Adrenal gland (tissue), 12 donors: Measurements from ENCODE around the gene SLC38A11. TPM values are rescaled to one million over a fixed set of nuclear protein-coding genes. Genes with fewer than 3 reads are reported as not detected.
"Not testable (repeated sequence)": the region's sequence is repeated elsewhere in the genome, so short reads cannot be mapped to it uniquely, and the experiment has no call there.

ENCODE experiments used
- DNase-seq, 7 donors: peaks; one replicate each; pipeline ENCODE4 v3.0.0-alpha.2; 2019 to 2020
- H3K27ac ChIP-seq, 5 donors: fragments of 200-600 bp; sonication (generic) in 4 of 5; 1 replicate in 3 of 5; 2 replicates in 2 of 5; pipeline versions ENCODE4 v1.5.1 to v1.8.0; 2016 to 2020; ENCODE audit warnings: mild to moderate bottlenecking in 1 of 5
- H3K27me3 ChIP-seq: fragments of 200-600 bp; 2 replicates; pipeline ENCODE4 v1.8.0; 2021
- H3K36me3 ChIP-seq, 2 donors: fragments of 200-600 bp; replicated peaks in 1 of 2; 1 replicate in 1 of 2; 2 replicates in 1 of 2; pipeline versions ENCODE4 v1.5.1 to v1.8.0; 2018 to 2022
- H3K4me1 ChIP-seq, 2 donors: fragments of 200-600 bp; replicated peaks in 1 of 2; 1 replicate in 1 of 2; 2 replicates in 1 of 2; pipeline versions ENCODE4 v1.5.1 to v1.8.0; 2018 to 2021
- H3K4me3 ChIP-seq, 4 donors: fragments of 200-600 bp; sonication (generic) in 3 of 4; one replicate each; pipeline ENCODE4 v1.5.1; 2016 to 2018
- H3K9me3 ChIP-seq, 3 donors: fragments of 200-600 bp; sonication (generic) in 1 of 3; replicated peaks in 1 of 3; 1 replicate in 2 of 3; 2 replicates in 1 of 3; pipeline versions ENCODE4 v1.5.1 to v1.8.0; 2016 to 2021
- POLR2A ChIP-seq, 2 donors: fragments of 450-650 bp; IDR thresholded peaks; one replicate each; pipeline ENCODE4 v1.6.1; 2017; ENCODE audit warnings: antibody characterized with exemption in 2 of 2, mild to moderate bottlenecking in 2 of 2, moderate library complexity in 1 of 2
- WGBS, 4 donors: extraction: QIAGEN DNeasy Blood & Tissue Kit in 2 of 4; methylation state at CpG; one replicate each; pipeline versions ENCODE4 v1.1.5 to v1.1.7; 2013 to 2017; 5-methylcytosine and 5-hydroxymethylcytosine counted together
- intact Hi-C, 2 donors: fragments of 100-400 bp; cut with DNase I; formaldehyde crosslinking; loops; one replicate each; pipeline versions ENCODE4 v1.14.1 to v1.15.0; 2022 to 2023
- polyA plus RNA-seq, 3 donors: library from polyadenylated mRNA; stranded (reverse); fragments of 200-250 nt in 2 of 3; fragments of 350-450 nt in 1 of 3; fragmentation: Illumina TruSeq in 1 of 3; extraction: RNeasy Lipid Tissue Mini Kit (QIAGEN cat#74804) in 1 of 3; gene quantifications; one replicate each; pipeline ENCODE4 v1.2.3, GENCODE V29; 2013 to 2014
- total RNA-seq, 9 donors: library from RNA; depleted of rRNA in 4 of 9; stranded (reverse); fragments of >200 nt in 4 of 9; fragments of 120-200 nt in 1 of 9; fragmentation: NEBNext Ultra II Directional in 1 of 9; extraction: Animal tissue kit (Norgen Biotek cat#: 25700) in 1 of 9; gene quantifications; one replicate each; pipeline versions ENCODE4 v1.1.0 to v1.2.4, GENCODE V29; 2013 to 2023
- TF ChIP-seq, protein P1 (sequence below), 6 experiments: fragments of 450-650 bp in 4 of 6; fragments of 200-600 bp in 2 of 6; sonication (generic) in 1 of 6; IDR thresholded peaks; 1 replicate in 5 of 6; 2 replicates in 1 of 6; pipeline versions ENCODE4 v1.5.1 to v1.8.0; 2016 to 2021; ENCODE audit warnings: antibody characterized with exemption in 6 of 6, mild to moderate bottlenecking in 2 of 6, moderate library complexity in 1 of 6
- donor health status: healthy with polysubstance abuse.
- donor health status: Bipolar disorder and iron deficiency.
- donor health status: DM: yes; HTN: yes; CAD: no.
- donor health status: DM: no; HTN: no; CAD: no.
- donor health status: DM: no; HTN: no; CAD: no.
- donor health status: DM: yes; HTN: yes; CAD: no.

The SLC38A11 gene
- total and polyA plus RNA-seq, 12 donors: 0.39 to 36.9 (median 2.0) TPM; not detected in 2

DNA sequence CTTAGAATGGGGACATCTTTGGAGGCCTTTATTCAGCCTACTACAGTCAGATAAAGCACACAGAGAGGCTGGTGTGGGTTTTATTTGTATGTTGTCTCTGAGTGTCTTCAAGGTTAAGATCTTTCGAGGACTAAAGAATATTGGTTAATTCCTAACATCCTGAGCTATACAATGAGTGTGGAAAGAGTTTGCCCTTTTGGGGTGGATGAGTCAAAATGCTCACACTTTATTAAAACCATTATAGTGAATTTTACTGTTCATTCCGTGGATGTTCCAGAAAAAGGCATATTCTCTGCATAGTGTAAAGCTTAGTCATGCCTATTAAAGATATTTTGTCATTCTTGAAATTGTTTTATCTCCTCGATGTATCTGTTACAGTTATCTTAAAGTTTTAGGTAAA, 29.1 kb upstream of the SLC38A11 start:
- 89 to 94% (median 91%) methylated on average over 3 of the region's 3 CpGs for WGBS, 4 donors
- TF ChIP-seq, protein P1, sequence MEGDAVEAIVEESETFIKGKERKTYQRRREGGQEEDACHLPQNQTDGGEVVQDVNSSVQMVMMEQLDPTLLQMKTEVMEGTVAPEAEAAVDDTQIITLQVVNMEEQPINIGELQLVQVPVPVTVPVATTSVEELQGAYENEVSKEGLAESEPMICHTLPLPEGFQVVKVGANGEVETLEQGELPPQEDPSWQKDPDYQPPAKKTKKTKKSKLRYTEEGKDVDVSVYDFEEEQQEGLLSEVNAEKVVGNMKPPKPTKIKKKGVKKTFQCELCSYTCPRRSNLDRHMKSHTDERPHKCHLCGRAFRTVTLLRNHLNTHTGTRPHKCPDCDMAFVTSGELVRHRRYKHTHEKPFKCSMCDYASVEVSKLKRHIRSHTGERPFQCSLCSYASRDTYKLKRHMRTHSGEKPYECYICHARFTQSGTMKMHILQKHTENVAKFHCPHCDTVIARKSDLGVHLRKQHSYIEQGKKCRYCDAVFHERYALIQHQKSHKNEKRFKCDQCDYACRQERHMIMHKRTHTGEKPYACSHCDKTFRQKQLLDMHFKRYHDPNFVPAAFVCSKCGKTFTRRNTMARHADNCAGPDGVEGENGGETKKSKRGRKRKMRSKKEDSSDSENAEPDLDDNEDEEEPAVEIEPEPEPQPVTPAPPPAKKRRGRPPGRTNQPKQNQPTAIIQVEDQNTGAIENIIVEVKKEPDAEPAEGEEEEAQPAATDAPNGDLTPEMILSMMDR (IDR thresholded peaks at IDR 0.05): no peak
- no peak for TF ChIP-seq POLR2A (IDR thresholded peaks at IDR 0.05)
- no peaks in the 10 kb centered on the region for H3K9me3 ChIP-seq
- intact Hi-C loops: no loop called here
- H3K27me3 ChIP-seq: no peaks in the 10 kb centered on the region
- H3K4me1 ChIP-seq: no peaks in the 10 kb centered on the region
- H3K36me3 ChIP-seq: no peaks in the 10 kb centered on the region
- no peak overlapping the region for H3K27ac ChIP-seq
- DNase-seq: no peak
- H3K4me3 ChIP-seq: no peak overlapping the region

DNA sequence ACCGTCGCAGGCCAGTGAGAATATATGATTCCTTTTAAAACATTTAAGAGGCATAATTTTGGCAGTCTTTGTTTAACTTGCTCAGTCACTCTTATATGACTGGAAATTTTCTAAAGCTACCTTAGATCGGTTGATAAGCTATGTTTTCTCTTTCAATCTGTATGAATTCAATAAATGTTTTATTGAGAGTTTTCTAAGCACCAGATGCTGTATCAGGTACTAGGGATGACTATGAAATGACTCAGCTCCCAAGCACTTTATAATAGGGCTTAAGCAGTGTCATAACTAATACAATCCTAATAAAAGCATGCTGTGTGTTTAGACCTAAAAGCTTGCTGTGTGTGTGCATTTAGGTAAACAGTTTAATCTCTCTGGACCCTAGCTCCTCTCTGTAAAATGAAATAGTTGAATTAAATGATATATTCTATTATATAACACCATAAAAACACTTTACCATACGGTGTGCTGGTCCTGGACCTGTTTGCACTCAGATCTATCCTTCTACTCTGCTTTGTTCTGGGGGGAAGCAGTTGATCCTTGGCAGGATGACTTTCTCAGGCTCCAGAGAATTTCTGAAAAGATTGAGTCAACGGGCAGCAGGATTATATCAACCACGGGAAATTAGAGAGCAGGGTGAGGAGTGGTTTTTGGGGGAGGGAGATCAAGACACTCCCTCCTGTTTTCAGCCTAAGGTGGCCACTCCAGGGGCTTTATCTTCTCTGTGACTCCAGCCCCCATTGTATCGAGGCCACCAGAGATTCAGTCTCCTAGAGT, 26.1 kb upstream of the SLC38A11 start:
- 80 to 89% (median 82%) methylated on average over 7 of the region's 7 CpGs for WGBS, 4 donors
- intact Hi-C loops: no loop called here
- H3K4me1 ChIP-seq: no peaks in the 10 kb centered on the region

DNA sequence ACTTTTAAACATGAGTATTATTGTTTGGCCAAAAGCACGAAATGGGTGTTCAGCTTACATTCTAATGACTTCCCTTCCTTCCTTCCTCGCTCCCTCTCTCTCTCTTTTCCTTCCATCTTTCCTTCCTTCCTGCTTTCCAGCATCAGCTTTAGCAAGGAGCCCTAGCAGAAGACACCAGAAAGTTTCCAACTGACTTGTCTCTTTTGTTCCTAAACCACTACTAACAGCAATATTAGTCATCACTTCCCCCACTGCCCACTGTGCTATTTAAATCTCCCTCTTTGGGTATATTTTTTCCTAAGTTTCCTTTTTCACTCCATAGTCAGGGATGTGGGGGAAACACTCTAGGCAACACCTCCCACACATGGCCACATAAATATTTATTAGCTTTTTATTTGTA, 25.4 kb upstream of the SLC38A11 start:
- H3K27ac ChIP-seq, intact Hi-C loops, H3K27me3 ChIP-seq, H3K36me3 ChIP-seq, H3K4me1 ChIP-seq, H3K4me3 ChIP-seq, H3K9me3 ChIP-seq, DNase-seq: not testable (repeated sequence)
- 68 to 76% (median 70%) methylated on average over 2 of the region's 2 CpGs for WGBS, 4 donors

More for the DNA sequence above, 26.1 kb upstream of the SLC38A11 start:
- no peak overlapping the region for H3K27ac ChIP-seq
- no peaks in the 10 kb centered on the region for H3K36me3 ChIP-seq
- DNase-seq: no peak
- H3K27me3 ChIP-seq: no peaks in the 10 kb centered on the region
- no peaks in the 10 kb centered on the region for H3K9me3 ChIP-seq
- H3K4me3 ChIP-seq: no peak overlapping the region
- TF ChIP-seq, protein P1 (IDR thresholded peaks at IDR 0.05): no peak
- no peak for TF ChIP-seq POLR2A (IDR thresholded peaks at IDR 0.05)

DNA sequence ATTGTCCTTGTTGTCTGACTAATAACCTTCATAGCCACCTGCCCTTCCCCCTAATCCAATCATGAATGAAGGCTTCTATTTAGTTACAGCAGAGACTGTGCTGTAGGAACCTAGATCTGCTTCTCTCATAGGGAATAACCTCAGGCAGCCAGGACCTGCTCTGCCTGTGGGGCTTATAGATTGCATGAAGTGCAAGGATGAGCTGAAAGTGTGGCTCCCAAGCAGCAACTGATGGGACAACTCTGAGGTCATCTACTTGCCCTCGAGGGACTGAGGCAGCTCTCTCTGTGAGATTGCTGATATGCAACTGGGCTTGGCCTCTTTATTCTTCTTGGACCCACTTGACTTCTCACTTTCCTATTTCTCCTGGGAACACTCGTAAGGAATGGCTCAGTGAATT, 23.8 kb upstream of the SLC38A11 start:
- H3K27me3 ChIP-seq: no peaks in the 10 kb centered on the region
- WGBS, 4 donors: 78 to 87% (median 84%) methylated on average over 2 of the region's 2 CpGs
- no peaks in the 10 kb centered on the region for H3K4me1 ChIP-seq
- intact Hi-C loops: no loop called here
- no peak for TF ChIP-seq POLR2A (IDR thresholded peaks at IDR 0.05)
- TF ChIP-seq, protein P1 (IDR thresholded peaks at IDR 0.05): no peak
- H3K36me3 ChIP-seq: no peaks in the 10 kb centered on the region
- no peak for DNase-seq
- no peaks in the 10 kb centered on the region for H3K9me3 ChIP-seq
- H3K27ac ChIP-seq: no peak overlapping the region
- H3K4me3 ChIP-seq: no peak overlapping the region

DNA sequence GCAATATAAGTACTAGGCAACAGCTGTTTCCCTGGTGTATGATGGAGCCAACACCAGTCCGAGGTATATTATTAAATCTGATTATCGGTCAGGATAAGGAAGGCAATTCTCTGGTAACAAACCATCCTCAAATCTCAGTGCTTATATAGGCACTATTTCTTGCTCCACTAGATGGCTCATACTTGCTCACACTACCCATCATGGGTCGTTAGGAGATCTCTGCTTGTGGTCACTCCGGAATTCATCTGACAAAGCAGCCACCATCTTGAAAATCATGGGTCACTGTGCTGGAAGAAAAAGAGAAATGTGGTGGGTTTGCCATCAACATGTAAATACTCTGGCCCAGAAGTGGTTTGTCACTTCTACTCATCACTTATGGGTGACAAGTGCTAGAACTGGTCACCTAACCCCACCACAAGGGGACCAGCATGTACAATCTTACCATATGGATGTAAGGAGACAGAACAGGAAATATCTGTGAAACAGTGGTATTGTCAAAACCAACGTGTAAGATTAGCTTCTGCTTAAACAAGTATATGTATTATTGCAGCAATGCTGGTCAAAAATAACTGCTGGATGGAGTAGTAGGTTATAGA, 21.6 kb upstream of the SLC38A11 start:
- H3K4me3 ChIP-seq, H3K27ac ChIP-seq, H3K4me1 ChIP-seq, H3K27me3 ChIP-seq, intact Hi-C loops, H3K9me3 ChIP-seq, H3K36me3 ChIP-seq, DNase-seq: not testable (repeated sequence)
- 65 to 84% (median 75%) methylated on average over 5 of the region's 5 CpGs for WGBS, 4 donors
